ENCODE measurements around the gene SLC22A1. TPM values are rescaled to one million over a fixed set of nuclear protein-coding genes. Genes with fewer than 3 reads are reported as not detected.
"Not testable (repeated sequence)": the region's sequence is repeated elsewhere in the genome, so short reads cannot be mapped to it uniquely, and the experiment has no call there.

The SLC22A1 gene
- total RNA-seq, 1 donor: 0.86 TPM

DNA sequence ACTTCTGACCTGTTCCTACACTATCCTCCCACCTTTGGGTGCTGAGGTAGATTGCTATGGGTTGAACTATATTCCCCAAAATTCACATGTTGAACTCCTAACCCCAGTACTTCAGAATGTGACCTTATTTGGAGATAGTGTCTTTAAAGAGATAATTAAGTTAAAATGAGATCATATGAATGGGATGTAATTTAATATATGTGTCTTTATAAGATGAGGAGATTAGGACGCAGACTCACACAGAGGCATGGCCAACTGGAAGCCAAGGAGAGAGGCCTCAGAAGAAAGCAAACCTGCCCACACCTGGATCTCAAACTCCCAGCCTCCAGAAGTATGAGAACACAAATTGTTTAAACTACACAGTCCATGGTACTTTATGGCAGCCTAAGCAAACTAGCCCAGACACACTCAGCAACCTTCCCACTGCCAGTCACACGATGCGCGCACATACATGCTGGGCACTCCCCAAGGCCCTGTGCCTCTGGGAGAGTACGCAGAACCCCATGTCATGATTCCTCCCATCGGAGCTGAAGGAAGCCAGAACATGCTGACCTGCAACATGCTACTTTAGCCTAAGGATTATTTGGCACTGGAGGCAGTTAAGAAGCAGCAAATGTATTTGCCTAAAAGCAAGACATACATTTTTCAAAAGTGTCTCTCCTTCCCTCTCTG lies 8.9 kb upstream of the SLC22A1 start:
- DNase-seq (ENCODE audit: low read depth): no peak
- TF ChIP-seq, protein P1, sequence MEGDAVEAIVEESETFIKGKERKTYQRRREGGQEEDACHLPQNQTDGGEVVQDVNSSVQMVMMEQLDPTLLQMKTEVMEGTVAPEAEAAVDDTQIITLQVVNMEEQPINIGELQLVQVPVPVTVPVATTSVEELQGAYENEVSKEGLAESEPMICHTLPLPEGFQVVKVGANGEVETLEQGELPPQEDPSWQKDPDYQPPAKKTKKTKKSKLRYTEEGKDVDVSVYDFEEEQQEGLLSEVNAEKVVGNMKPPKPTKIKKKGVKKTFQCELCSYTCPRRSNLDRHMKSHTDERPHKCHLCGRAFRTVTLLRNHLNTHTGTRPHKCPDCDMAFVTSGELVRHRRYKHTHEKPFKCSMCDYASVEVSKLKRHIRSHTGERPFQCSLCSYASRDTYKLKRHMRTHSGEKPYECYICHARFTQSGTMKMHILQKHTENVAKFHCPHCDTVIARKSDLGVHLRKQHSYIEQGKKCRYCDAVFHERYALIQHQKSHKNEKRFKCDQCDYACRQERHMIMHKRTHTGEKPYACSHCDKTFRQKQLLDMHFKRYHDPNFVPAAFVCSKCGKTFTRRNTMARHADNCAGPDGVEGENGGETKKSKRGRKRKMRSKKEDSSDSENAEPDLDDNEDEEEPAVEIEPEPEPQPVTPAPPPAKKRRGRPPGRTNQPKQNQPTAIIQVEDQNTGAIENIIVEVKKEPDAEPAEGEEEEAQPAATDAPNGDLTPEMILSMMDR (IDR thresholded peaks at IDR 0.05; ENCODE audit: insufficient read depth, low read depth, low read length): no peak
- no peak overlapping the region for H3K4me3 ChIP-seq (ENCODE audit: low read depth, low read length)

DNA sequence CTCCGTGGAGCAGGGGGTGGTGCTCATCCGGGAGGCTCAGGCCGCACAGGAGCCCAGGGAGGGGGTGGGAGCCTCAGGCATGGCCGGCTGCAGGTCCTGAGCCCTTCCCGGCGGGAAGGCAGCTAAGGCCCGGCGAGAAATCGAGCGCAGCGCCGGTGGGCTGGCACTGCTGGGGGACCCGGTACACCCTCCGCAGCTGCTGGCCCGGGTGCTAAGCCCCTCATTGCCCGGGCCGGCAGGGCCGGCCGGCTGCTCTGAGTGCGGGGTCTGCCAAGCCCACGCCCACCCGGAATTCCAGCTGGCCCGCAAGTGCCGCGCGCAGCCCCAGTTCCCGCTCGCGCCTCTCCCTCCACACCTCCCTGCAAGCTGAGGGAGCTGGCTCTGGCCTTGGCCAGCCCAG lies 7.1 kb upstream of the SLC22A1 start:
- not testable (repeated sequence) for DNase-seq (ENCODE audit: low read depth); H3K4me3 ChIP-seq (ENCODE audit: low read depth, low read length)

DNA sequence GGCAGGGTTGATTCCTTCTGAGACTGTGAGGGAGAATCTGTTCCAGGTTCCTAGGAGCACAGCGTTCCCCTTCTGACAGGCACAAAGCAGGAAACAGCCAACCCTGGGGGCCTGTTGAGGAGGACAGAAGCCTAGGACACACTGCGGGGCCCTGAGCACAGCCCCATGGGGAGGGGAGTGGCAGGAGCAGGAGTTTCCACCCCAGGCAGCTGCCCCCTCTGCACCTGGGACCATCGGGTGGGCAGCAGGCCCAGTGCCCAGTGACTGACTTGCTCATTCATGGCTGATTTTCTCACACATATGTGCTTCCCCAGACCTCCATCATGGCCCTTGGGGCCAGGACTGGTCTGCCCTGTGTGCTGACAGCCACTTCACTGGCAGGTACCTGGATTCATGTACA lies 6.2 kb upstream of the SLC22A1 start:
- no peak overlapping the region for H3K4me3 ChIP-seq (ENCODE audit: low read depth, low read length)
- TF ChIP-seq, protein P1 (IDR thresholded peaks at IDR 0.05; ENCODE audit: insufficient read depth, low read depth, low read length): no peak
- no peak for DNase-seq (ENCODE audit: low read depth)

DNA sequence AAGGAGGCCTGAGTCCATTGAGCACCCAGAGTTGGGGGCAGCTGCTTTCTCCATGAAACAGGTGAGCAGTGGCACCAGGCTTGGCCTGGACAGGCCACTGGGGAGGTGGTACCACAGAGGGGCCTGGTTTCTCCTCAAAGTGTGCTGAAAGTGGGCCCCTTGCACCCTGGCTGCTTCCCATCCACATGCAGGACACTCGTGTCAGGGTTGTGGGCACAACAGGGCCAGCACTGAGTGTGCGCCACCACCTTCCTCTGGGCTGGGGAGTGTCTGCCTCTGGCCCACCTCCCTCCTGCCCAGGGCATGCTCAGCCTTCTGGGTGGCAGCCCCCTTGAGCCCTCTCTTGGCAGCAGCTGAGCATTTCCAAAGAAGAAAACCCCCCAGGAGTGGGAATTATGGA lies 5.2 kb upstream of the SLC22A1 start:
- no peak for DNase-seq (ENCODE audit: low read depth)
- TF ChIP-seq, protein P1 (IDR thresholded peaks at IDR 0.05; ENCODE audit: insufficient read depth, low read depth, low read length): no peak
- H3K4me3 ChIP-seq (ENCODE audit: low read depth, low read length): no peak overlapping the region

DNA sequence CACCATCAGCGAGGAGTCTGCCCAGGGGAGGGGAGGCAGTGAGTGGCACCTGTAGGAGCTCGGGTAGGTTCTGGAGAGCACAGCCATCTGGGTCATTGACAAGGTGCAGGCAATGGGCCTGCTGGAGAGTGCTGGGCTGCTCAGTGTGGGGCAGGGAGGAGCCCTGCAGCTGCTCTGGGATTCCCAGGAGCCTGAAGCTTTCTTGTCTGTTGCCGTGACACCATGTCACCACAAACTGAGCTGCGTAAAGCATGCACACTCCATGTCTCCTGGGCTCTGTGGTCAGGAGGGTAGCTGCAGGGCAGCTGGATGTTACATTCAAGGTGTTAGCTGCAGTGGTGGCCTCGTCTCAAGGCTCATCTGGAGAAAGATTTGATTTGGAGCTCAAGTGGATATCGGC lies 4.5 kb upstream of the SLC22A1 start:
- no peak for DNase-seq (ENCODE audit: low read depth)
- H3K4me3 ChIP-seq (ENCODE audit: low read depth, low read length): no peak overlapping the region
- TF ChIP-seq, protein P1 (IDR thresholded peaks at IDR 0.05; ENCODE audit: insufficient read depth, low read depth, low read length): no peak

DNA sequence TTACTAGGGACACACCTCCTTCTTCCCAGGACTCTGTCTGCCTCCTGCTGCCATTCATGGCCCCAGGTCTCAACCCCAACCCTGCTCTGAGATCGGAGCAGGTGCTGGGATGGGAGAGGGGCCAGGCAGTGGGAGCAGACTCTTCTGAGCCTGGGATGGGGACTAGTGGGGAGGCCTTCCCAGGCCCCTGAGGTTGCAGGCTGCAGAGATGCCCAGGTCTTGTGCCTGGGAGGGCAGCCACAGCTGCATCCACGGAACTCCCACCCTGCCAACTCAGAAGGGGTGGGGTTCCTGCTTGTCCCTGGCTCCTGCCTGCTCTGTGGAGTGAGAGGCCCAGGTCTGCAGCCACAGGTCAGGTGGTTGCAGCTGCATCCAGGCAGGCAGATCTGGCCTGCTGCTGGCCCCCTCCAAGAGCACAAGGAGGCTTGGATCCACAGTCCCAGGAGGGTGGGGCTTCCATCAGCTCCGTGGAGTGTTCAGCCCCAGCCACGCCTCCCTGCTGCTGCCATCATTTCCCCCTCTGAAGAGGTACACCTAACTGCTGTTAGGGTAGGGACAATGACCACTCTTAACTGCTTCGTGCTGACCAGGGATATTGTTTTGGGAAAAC lies 2.9 kb upstream of the SLC22A1 start:
- TF ChIP-seq, protein P1 (IDR thresholded peaks at IDR 0.05; ENCODE audit: insufficient read depth, low read depth, low read length): no peak
- DNase-seq (ENCODE audit: low read depth): no peak
- H3K4me3 ChIP-seq (ENCODE audit: low read depth, low read length): no peak overlapping the region

DNA sequence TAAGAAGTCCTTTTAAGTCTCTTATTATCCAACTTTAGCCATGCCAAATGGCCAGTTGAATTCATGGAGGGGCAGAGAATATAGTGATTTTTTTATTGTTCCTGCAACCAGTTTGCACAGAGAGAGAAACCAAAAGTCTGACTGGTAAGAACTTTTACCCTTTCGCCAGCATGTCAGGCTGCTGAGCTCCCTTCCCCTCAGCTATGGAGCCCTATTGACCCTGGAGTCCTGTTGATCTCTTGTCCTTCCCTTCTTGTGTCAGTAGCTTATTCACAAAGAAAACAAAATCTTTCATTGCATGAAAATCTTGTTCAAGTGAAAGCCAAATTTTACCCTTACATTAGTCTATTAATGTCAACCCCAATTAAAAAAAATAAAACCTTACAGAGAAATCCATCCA lies 1.5 kb upstream of the SLC22A1 start:
- DNase-seq (ENCODE audit: low read depth): no peak
- TF ChIP-seq, protein P1 (IDR thresholded peaks at IDR 0.05; ENCODE audit: insufficient read depth, low read depth, low read length): no peak

More for the DNA sequence above, 1.5 kb upstream of the SLC22A1 start:
- H3K4me3 ChIP-seq (ENCODE audit: low read depth, low read length): no peak overlapping the region
